GM12878 (cell line): Measurements from ENCODE around the gene EEF1A2. TPM values are rescaled to one million over a fixed set of nuclear protein-coding genes. Genes with fewer than 3 reads are reported as not detected.

Source experiments
- ATAC-seq: fragments of 200-7000 bp; cut with Tn5 transposase; 3 replicates; pipeline ENCODE4 v1.9.1; 2020; ENCODE audit warnings: mild to moderate bottlenecking, moderate library complexity
- BruUV-seq: library from RNA; stranded (reverse); fragments of 400-500 nt; replicated peaks from 2 replicates; lab custom pipeline; 2021; lab: Mats Ljungman, UMichigan
- CTCF ChIA-PET: fragments of 300-600 bp; sonication (Branson Sonifier 250); formaldehyde crosslinking; extraction: SDS; loops from one replicate; lab custom pipeline; 2021; ENCODE audit warnings: inconsistent platforms; lab: Yijun Ruan, JAX
- POLR2A ChIA-PET: fragments of 350-600 bp; formaldehyde crosslinking; extraction: SDS; loops from one replicate; lab custom pipeline; 2021; ENCODE audit warnings: inconsistent platforms; lab: Charles Lee
- RAD21 ChIA-PET: fragments of 300-600 bp; sonication (Branson Sonifier 250); formaldehyde crosslinking; loops from one replicate; lab custom pipeline; 2023; ENCODE audit warnings: antibody characterized with exemption; ENCODE audit not compliant: unreplicated experiment; lab: Charles Lee
- SMC1A ChIA-PET: fragments of 300-600 bp; sonication (Branson Sonifier 250); formaldehyde crosslinking; loops from one replicate; lab custom pipeline; 2023; ENCODE audit not compliant: unreplicated experiment, uncharacterized antibody; lab: Charles Lee
- DNase-seq: peaks from one replicate; pipeline ENCODE4 v3.0.0-alpha.2; 2011; ENCODE audit warnings: low read depth, low spot score
- FAIRE-seq: peaks from 3 replicates; lab custom pipeline; 2011; peaks lifted over from hg19 to GRCh38; lab: Jason Lieb, UNC
- H2AFZ ChIP-seq: 2 replicates; pipeline ENCODE4 v1.6.0; 2011; ENCODE audit warnings: low read depth, low read length, control low read depth; ENCODE audit not compliant: control insufficient read depth
- H3K27ac ChIP-seq: 2 replicates; pipeline ENCODE4 v1.5.1; 2011; ENCODE audit warnings: control low read depth; ENCODE audit not compliant: control insufficient read depth, insufficient read depth
- H3K27me3 ChIP-seq, 2 experiments: replicated peaks in 1 of 2; 2 replicates each; pipeline versions ENCODE4 v1.6.0 to v1.6.1; 2011; ENCODE audit warnings: low read length in 1 of 2; ENCODE audit not compliant: control insufficient read depth in 2 of 2, insufficient read depth in 2 of 2
- H3K36me3 ChIP-seq, 2 experiments: 2 replicates each; pipeline ENCODE4 v1.5.1; 2011; ENCODE audit warnings: low read length in 1 of 2; ENCODE audit not compliant: control insufficient read depth in 2 of 2, insufficient read depth in 2 of 2
- H3K4me1 ChIP-seq: 2 replicates; pipeline ENCODE4 v1.6.1; 2011; ENCODE audit warnings: mild to moderate bottlenecking, low read length, moderate library complexity, mixed read lengths; ENCODE audit not compliant: control insufficient read depth, insufficient read depth
- H3K4me2 ChIP-seq: 2 replicates; pipeline ENCODE4 v1.6.0; 2011; ENCODE audit warnings: control low read depth; ENCODE audit not compliant: control insufficient read depth, insufficient read depth
- H3K4me3 ChIP-seq: fragments of 200-600 bp; sonication (generic); 2 replicates; pipeline ENCODE4 v1.5.1; 2016
- H3K79me2 ChIP-seq: 2 replicates; pipeline ENCODE4 v1.6.0; 2011; ENCODE audit warnings: low read length; ENCODE audit not compliant: control insufficient read depth, insufficient read depth
- H3K9ac ChIP-seq: 2 replicates; pipeline ENCODE4 v1.8.0; 2011; ENCODE audit warnings: low read length, control low read depth, mixed read lengths; ENCODE audit not compliant: control insufficient read depth, insufficient read depth
- H3K9me3 ChIP-seq: replicated peaks from 3 replicates; pipeline ENCODE4 v1.5.1; 2011; ENCODE audit warnings: mild to moderate bottlenecking, low read length; ENCODE audit not compliant: control insufficient read depth, insufficient read depth
- H4K20me1 ChIP-seq: 2 replicates; pipeline ENCODE4 v1.6.0; 2011; ENCODE audit not compliant: control insufficient read depth, insufficient read depth
- HDAC6 ChIP-seq: fragments of 200-600 bp; sonication (generic); IDR thresholded peaks from one replicate; pipeline ENCODE4 v1.8.0; 2017; ENCODE audit warnings: antibody characterized with exemption; ENCODE audit not compliant: unreplicated experiment
- HDGF ChIP-seq: fragments of 450-650 bp; IDR thresholded peaks from 2 replicates; pipeline ENCODE4 v1.6.1; 2016; ENCODE audit warnings: antibody characterized with exemption
- RB1 ChIP-seq: fragments of 450-650 bp; formaldehyde crosslinking; IDR thresholded peaks from 2 replicates; pipeline ENCODE4 v1.6.1; 2017; ENCODE audit warnings: mild to moderate bottlenecking, borderline replicate concordance
- SIX5 ChIP-seq: IDR thresholded peaks from 2 replicates; pipeline ENCODE4 v1.6.1; 2011; ENCODE audit warnings: mild to moderate bottlenecking, low read depth, low read length, moderate library complexity; ENCODE audit not compliant: severe bottlenecking
- SREBF2 ChIP-seq: IDR thresholded peaks from 2 replicates; pipeline ENCODE4 v1.6.1; 2012; ENCODE audit warnings: mild to moderate bottlenecking, low read length
- STAT1 ChIP-seq: fragments of 450-650 bp; conservative IDR thresholded peaks from 2 replicates; pipeline ENCODE4 v1.6.1; 2014; ENCODE audit warnings: antibody characterized with exemption, mild to moderate bottlenecking
- TARDBP ChIP-seq: IDR thresholded peaks from 2 replicates; pipeline ENCODE4 v1.6.1; 2016; ENCODE audit warnings: borderline replicate concordance
- WGBS: methylation state at CpG from one replicate; pipeline ENCODE4 v1.1.6; 2016; ENCODE audit warnings: low lambda C conversion rate; ENCODE audit not compliant: insufficient replicate concordance, insufficient coverage; ENCODE audit errors: missing lambda C conversion rate; 5-methylcytosine and 5-hydroxymethylcytosine counted together
- in situ Hi-C: fragments of 300-500 bp; cut with MboI; formaldehyde crosslinking; loops from 9 replicates; pipeline ENCODE4 v1.14.3; 2018; ENCODE audit warnings: mixed read lengths
- intact Hi-C: fragments of 100-400 bp; cut with micrococcal nuclease; formaldehyde crosslinking; loops from one replicate; pipeline ENCODE4 v1.14.2; 2022; ENCODE audit not compliant: unreplicated experiment
- polyA plus RNA-seq, 11 experiments: library from polyadenylated mRNA; depleted of rRNA in 4 of 11; unstranded in 6 of 11; stranded (reverse) in 5 of 11; fragments of >200 nt; fragmentation: Nextera tagmentation in 4 of 11; fragmentation: Illumina TruSeq in 1 of 11; extraction: Ambion mirVana in 4 of 11; extraction: Trizol in 1 of 11; gene quantifications; 1 replicate in 1 of 11; 2 replicates in 10 of 11; pipeline versions ENCODE4 v1.2.1 to v1.2.3, GENCODE V29; 2011 to 2016; ENCODE audit warnings: inconsistent platforms in 2 of 11, missing spikeins in 2 of 11, low read depth in 1 of 11
- total RNA-seq, 4 experiments: library from RNA; depleted of rRNA in 3 of 4; stranded (reverse); fragments of >200 nt in 3 of 4; fragmentation: Illumina TruSeq in 1 of 4; extraction: Trizol in 1 of 4; gene quantifications; 2 replicates each; pipeline versions ENCODE4 v1.2.1 to v1.2.3, GENCODE V29; 2013 to 2021
- TF ChIP-seq, protein P1 (sequence below): fragments of 450-650 bp; formaldehyde crosslinking; IDR thresholded peaks from 2 replicates; pipeline ENCODE4 v1.4.0; 2022; ENCODE audit warnings: mild to moderate bottlenecking, moderate library complexity
- TF ChIP-seq, protein P2 (sequence below): IDR thresholded peaks from 2 replicates; pipeline ENCODE4 v1.6.1; 2011; ENCODE audit warnings: borderline replicate concordance, low read depth, mild to moderate bottlenecking, moderate library complexity, low read length; ENCODE audit not compliant: insufficient read depth, poor library complexity, severe bottlenecking
- TF ChIP-seq, protein P3 (sequence below): fragments of 150-350 bp; IDR thresholded peaks from 2 replicates; pipeline ENCODE4 v1.6.1; 2016; ENCODE audit warnings: low read depth, low read length

Gene EEF1A2
- total and polyA plus RNA-seq, 10 of the 15 experiments (the other 5 are each of a cell fraction or from before 2014, with no cell fraction given): 0.56 TPM; not detected in 9

DNA sequence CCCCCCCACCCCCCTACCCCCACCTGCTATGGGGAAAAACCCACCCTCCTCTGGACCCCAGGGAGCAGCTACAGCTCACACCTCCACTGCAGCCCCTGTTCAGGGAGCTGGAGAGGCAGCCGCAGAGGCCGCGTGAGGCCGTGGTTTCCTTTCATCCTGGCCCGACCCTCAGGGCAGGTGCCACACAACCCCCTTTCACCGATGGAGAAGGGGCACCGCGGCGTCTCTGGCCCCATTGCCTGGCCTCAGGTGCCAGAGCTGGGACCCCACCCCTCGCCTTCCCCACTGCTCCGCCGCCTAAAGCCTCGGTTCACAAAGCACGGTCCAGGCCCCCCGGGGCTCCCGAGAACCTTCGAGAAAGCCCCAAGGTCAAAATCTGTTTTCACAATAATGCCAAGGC lies 14.6 kb downstream of the EEF1A2 start:
- no peak overlapping the region for H3K27ac ChIP-seq
- H3K79me2 ChIP-seq: no peaks in the 10 kb centered on the region
- FAIRE-seq: no peak
- in situ Hi-C loops (no loop called here), intact Hi-C loops (no loop called here)
- no peaks in the 10 kb centered on the region; the same call in 1 of the 2 replicates for H3K4me1 ChIP-seq
- no peaks in the 10 kb centered on the region for H3K9me3 ChIP-seq
- no peaks in the 10 kb centered on the region for H3K36me3 ChIP-seq
- no peaks in the 10 kb centered on the region for H4K20me1 ChIP-seq
- TF ChIP-seq, protein P1, sequence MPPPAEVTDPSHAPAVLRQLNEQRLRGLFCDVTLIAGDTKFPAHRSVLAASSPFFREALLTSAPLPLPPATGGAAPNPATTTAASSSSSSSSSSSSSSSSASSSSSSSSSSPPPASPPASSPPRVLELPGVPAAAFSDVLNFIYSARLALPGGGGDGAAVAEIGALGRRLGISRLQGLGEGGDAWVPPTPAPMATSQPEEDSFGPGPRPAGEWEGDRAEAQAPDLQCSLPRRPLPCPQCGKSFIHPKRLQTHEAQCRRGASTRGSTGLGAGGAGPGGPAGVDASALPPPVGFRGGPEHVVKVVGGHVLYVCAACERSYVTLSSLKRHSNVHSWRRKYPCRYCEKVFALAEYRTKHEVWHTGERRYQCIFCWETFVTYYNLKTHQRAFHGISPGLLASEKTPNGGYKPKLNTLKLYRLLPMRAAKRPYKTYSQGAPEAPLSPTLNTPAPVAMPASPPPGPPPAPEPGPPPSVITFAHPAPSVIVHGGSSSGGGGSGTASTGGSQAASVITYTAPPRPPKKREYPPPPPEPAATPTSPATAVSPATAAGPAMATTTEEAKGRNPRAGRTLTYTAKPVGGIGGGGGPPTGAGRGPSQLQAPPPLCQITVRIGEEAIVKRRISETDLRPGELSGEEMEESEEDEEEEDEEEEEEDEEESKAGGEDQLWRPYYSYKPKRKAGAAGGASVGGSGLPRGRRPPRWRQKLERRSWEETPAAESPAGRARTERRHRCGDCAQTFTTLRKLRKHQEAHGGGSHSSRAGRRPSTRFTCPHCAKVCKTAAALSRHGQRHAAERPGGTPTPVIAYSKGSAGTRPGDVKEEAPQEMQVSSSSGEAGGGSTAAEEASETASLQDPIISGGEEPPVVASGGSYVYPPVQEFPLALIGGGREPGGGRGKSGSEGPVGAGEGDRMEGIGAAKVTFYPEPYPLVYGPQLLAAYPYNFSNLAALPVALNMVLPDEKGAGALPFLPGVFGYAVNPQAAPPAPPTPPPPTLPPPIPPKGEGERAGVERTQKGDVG: no peak
- TF ChIP-seq STAT1: no peak
- TF ChIP-seq SIX5: no peak
- TF ChIP-seq RB1: no peak
- TF ChIP-seq, protein P2, sequence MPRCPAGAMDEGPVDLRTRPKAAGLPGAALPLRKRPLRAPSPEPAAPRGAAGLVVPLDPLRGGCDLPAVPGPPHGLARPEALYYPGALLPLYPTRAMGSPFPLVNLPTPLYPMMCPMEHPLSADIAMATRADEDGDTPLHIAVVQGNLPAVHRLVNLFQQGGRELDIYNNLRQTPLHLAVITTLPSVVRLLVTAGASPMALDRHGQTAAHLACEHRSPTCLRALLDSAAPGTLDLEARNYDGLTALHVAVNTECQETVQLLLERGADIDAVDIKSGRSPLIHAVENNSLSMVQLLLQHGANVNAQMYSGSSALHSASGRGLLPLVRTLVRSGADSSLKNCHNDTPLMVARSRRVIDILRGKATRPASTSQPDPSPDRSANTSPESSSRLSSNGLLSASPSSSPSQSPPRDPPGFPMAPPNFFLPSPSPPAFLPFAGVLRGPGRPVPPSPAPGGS: no peak
- no peak for TF ChIP-seq HDGF
- TF ChIP-seq SREBF2: no peak
- no peak for TF ChIP-seq HDAC6
- TF ChIP-seq, protein P3, sequence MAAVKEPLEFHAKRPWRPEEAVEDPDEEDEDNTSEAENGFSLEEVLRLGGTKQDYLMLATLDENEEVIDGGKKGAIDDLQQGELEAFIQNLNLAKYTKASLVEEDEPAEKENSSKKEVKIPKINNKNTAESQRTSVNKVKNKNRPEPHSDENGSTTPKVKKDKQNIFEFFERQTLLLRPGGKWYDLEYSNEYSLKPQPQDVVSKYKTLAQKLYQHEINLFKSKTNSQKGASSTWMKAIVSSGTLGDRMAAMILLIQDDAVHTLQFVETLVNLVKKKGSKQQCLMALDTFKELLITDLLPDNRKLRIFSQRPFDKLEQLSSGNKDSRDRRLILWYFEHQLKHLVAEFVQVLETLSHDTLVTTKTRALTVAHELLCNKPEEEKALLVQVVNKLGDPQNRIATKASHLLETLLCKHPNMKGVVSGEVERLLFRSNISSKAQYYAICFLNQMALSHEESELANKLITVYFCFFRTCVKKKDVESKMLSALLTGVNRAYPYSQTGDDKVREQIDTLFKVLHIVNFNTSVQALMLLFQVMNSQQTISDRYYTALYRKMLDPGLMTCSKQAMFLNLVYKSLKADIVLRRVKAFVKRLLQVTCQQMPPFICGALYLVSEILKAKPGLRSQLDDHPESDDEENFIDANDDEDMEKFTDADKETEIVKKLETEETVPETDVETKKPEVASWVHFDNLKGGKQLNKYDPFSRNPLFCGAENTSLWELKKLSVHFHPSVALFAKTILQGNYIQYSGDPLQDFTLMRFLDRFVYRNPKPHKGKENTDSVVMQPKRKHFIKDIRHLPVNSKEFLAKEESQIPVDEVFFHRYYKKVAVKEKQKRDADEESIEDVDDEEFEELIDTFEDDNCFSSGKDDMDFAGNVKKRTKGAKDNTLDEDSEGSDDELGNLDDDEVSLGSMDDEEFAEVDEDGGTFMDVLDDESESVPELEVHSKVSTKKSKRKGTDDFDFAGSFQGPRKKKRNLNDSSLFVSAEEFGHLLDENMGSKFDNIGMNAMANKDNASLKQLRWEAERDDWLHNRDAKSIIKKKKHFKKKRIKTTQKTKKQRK: no peak
- no peak for TF ChIP-seq TARDBP
- no peak for ATAC-seq
- H3K9ac ChIP-seq: no peak overlapping the region
- 56% methylated on average over 16 of the region's 17 CpGs for WGBS
- H2AFZ ChIP-seq: no peak overlapping the region
- no TSS peak for BruUV-seq
- POLR2A ChIA-PET: no interaction called here
- CTCF ChIA-PET: no interaction called here
- DNase-seq: no peak
- H3K27me3 ChIP-seq: peaks cover 0 to 1% of the 10 kb centered on the region in 2 experiments; a peak in 1 of 4 replicates
- no peak overlapping the region for H3K4me2 ChIP-seq
- SMC1A ChIA-PET: no interaction called here
- RAD21 ChIA-PET: no interaction called here
- H3K4me3 ChIP-seq: no peak overlapping the region
